ENCODE measurements around the gene CLMN.

The CLMN gene

GRCh38 chr14:95185033-95185766 lies 134.5 kb downstream of the CLMN start:
- no peak overlapping the region for H3K9ac ChIP-seq (ENCODE audit: low read length)
- TF ChIP-seq CTCF (IDR thresholded peaks at IDR 0.05; ENCODE audit: low read length): no peak
- no peak for TF ChIP-seq EZH2 (IDR thresholded peaks at IDR 0.05; ENCODE audit: borderline replicate concordance, low read length)
- no peak overlapping the region for H2AFZ ChIP-seq (ENCODE audit: low read length)
- H3K4me1 ChIP-seq (ENCODE audit: insufficient read depth, low read length, severe bottlenecking): no peaks in the 10 kb centered on the region
- H3K79me2 ChIP-seq (ENCODE audit: insufficient read depth, low read length): no peaks in the 10 kb centered on the region
- no peaks in the 10 kb centered on the region for H4K20me1 ChIP-seq (ENCODE audit: insufficient read depth, low read length)
- no peaks in the 10 kb centered on the region for H3K9me3 ChIP-seq (ENCODE audit: low read length)
- H3F3A ChIP-seq (ENCODE audit: insufficient read depth, low read length): no peaks in the 10 kb centered on the region
- 0 out of 2 replicates have a peak, but pooled peaks cover 2% of the 10 kb centered on the region for H3K27me3 ChIP-seq (ENCODE audit: insufficient read depth, low read length)
- H3K36me3 ChIP-seq (ENCODE audit: insufficient read depth, low read length): no peaks in the 10 kb centered on the region
- H3K9me2 ChIP-seq (ENCODE audit: low read depth, low read length): no peaks in the 10 kb centered on the region
- no peak overlapping the region for H3K4me2 ChIP-seq (ENCODE audit: low read length)
- H3K4me3 ChIP-seq (ENCODE audit: low read depth, low read length, poor library complexity, severe bottlenecking): no peak overlapping the region
- no peak overlapping the region for H3K27ac ChIP-seq (ENCODE audit: low read depth, low read length, poor library complexity, severe bottlenecking)

- no peaks in the 10 kb centered on the region for H3F3A ChIP-seq (ENCODE audit: insufficient read depth, low read length)
- H3K4me2 ChIP-seq (ENCODE audit: low read length): no peak overlapping the region
- H3K9me2 ChIP-seq (ENCODE audit: low read depth, low read length): no peaks in the 10 kb centered on the region
- no peaks in the 10 kb centered on the region for H4K20me1 ChIP-seq (ENCODE audit: insufficient read depth, low read length)
- no peaks in the 10 kb centered on the region for H3K9me3 ChIP-seq (ENCODE audit: low read length)
- no peaks in the 10 kb centered on the region for H3K4me1 ChIP-seq (ENCODE audit: insufficient read depth, low read length, severe bottlenecking)
- H3K27ac ChIP-seq (ENCODE audit: low read depth, low read length, poor library complexity, severe bottlenecking): no peak overlapping the region
- no peaks in the 10 kb centered on the region for H3K79me2 ChIP-seq (ENCODE audit: insufficient read depth, low read length)
- no peak overlapping the region for H2AFZ ChIP-seq (ENCODE audit: low read length)
- H3K4me3 ChIP-seq (ENCODE audit: low read depth, low read length, poor library complexity, severe bottlenecking): no peak overlapping the region
- no peaks in the 10 kb centered on the region for H3K36me3 ChIP-seq (ENCODE audit: insufficient read depth, low read length)
- TF ChIP-seq CTCF (IDR thresholded peaks at IDR 0.05; ENCODE audit: low read length) (no peak), EZH2 (IDR thresholded peaks at IDR 0.05; ENCODE audit: borderline replicate concordance, low read length) (no peak)
- H3K9ac ChIP-seq (ENCODE audit: low read length): no peak overlapping the region
- no peaks in the 10 kb centered on the region for H3K27me3 ChIP-seq (ENCODE audit: insufficient read depth, low read length)
Measured at GRCh38 chr14:95184413-95184790, 135.3 kb downstream of the CLMN start.

DNA sequence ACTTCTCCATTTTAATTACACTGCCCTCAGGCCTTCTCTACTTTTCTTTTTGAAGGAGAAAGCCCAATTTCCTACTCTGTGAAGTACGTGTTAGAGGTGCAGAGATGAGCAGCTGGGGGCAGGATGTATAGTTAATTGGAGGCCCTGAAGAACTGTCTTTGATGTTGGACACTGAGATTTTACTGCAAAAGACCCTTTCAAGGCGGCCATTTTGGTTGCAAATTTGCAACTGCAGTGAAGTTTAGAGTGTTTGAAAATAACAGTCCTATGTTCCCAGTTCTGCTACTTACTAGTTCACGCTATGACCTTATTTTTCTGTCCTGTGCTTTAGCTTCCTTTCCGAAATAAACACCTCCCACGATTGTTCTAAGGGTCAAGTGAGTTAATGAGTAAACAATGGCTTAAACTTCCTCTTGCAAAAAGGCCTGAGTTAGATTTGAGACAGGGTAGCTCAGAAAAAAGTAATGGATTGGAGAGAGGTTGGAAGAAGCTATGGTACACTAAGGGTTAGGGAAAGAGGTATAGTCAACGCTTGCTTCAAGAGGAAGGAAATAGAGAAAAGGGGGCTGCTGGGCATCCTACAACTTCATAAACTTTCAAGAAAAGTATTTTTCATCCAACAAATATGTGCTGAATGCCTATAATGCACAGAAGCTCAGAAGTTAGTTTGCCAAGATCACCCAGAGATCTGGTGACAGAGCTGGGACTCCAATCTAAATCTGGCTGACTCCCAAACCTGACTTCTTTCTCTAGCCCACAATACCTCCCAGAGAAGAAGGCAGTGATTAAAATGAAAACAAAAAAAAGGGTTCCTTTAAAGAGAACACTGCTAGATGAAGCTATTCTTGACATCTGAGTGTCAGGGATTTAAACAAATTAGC lies 135.9 kb downstream of the CLMN start:
- H3K4me1 ChIP-seq (ENCODE audit: insufficient read depth, low read length, severe bottlenecking): no peaks in the 10 kb centered on the region
- H3K27me3 ChIP-seq (ENCODE audit: insufficient read depth, low read length): no peaks in the 10 kb centered on the region
- H3K9me2 ChIP-seq (ENCODE audit: low read depth, low read length): no peaks in the 10 kb centered on the region
- H2AFZ ChIP-seq (ENCODE audit: low read length): no peak overlapping the region
- no peaks in the 10 kb centered on the region for H4K20me1 ChIP-seq (ENCODE audit: insufficient read depth, low read length)
- H3K4me2 ChIP-seq (ENCODE audit: low read length): no peak overlapping the region
- no peaks in the 10 kb centered on the region for H3K79me2 ChIP-seq (ENCODE audit: insufficient read depth, low read length)
- H3K9ac ChIP-seq (ENCODE audit: low read length): no peak overlapping the region
- H3K4me3 ChIP-seq (ENCODE audit: low read depth, low read length, poor library complexity, severe bottlenecking): no peak overlapping the region
- H3K9me3 ChIP-seq (ENCODE audit: low read length): no peaks in the 10 kb centered on the region
- no peak overlapping the region for H3K27ac ChIP-seq (ENCODE audit: low read depth, low read length, poor library complexity, severe bottlenecking)
- no peaks in the 10 kb centered on the region for H3K36me3 ChIP-seq (ENCODE audit: insufficient read depth, low read length)
- no peaks in the 10 kb centered on the region for H3F3A ChIP-seq (ENCODE audit: insufficient read depth, low read length)
- TF ChIP-seq CTCF (IDR thresholded peaks at IDR 0.05; ENCODE audit: low read length): no peak
